ENCODE data around the gene CIB2. TPM values are rescaled to one million over a fixed set of nuclear protein-coding genes. Genes with fewer than 3 reads are reported as not detected.

Gene CIB2
- total RNA-seq, 1 experiment from 2014 or later, result 6.7 TPM

GRCh38 chr15:78107471-78107870 lies 23.8 kb downstream of the CIB2 start:
- no peak for DNase-seq (ENCODE audit: low read depth)

GRCh38 chr15:78105476-78106241 lies 25.6 kb downstream of the CIB2 start:
- no peak for DNase-seq (ENCODE audit: low read depth)

GRCh38 chr15:78104566-78105475 lies 26.4 kb downstream of the CIB2 start:
- no peak for DNase-seq (ENCODE audit: low read depth)

GRCh38 chr15:78104119-78104479 lies 27.1 kb downstream of the CIB2 start:
- no peak for DNase-seq (ENCODE audit: low read depth)

GRCh38 chr15:78103406-78104118 lies 27.7 kb downstream of the CIB2 start:
- DNase-seq (ENCODE audit: low read depth), result no peak

- DNase-seq (ENCODE audit: low read depth), result no peak
Observed at GRCh38 chr15:78102741-78103140, 28.5 kb downstream of the CIB2 start.

- DNase-seq (ENCODE audit: low read depth), result no peak
Observed at GRCh38 chr15:78102211-78102610, 29.0 kb downstream of the CIB2 start.

- DNase-seq (ENCODE audit: low read depth), result no peak
Observed at GRCh38 chr15:78101423-78102105, 29.7 kb downstream of the CIB2 start.

GRCh38 chr15:78100886-78101285 lies 30.4 kb downstream of the CIB2 start:
- DNase-seq (ENCODE audit: low read depth), result no peak

GRCh38 chr15:78098131-78098755 lies 33.0 kb downstream of the CIB2 start:
- no peak for DNase-seq (ENCODE audit: low read depth)

- DNase-seq (ENCODE audit: low read depth), result no peak
Observed at GRCh38 chr15:78097667-78098066, 33.6 kb downstream of the CIB2 start.

- peak; percentile 56 for DNase-seq (ENCODE audit: low read depth)
Observed at GRCh38 chr15:78093242-78094020, 37.8 kb downstream of the CIB2 start.

- DNase-seq (ENCODE audit: low read depth), result no peak
Observed at GRCh38 chr15:78092261-78093041, 38.8 kb downstream of the CIB2 start, which contains the start of gene SH2D7. Gene SH2D7 (plus strand): TSS chr15:78092561. CDS start chr15:78092585, 24 bp downstream.

- DNase-seq (ENCODE audit: low read depth), result no peak
Observed at GRCh38 chr15:78090422-78091063, 40.7 kb downstream of the CIB2 start.

GRCh38 chr15:78088773-78089080 lies 42.5 kb downstream of the CIB2 start:
- no peak for DNase-seq (ENCODE audit: low read depth)

- no peak for DNase-seq (ENCODE audit: low read depth)
Observed at GRCh38 chr15:78087951-78088772, 43.1 kb downstream of the CIB2 start.

GRCh38 chr15:78085928-78086327 lies 45.3 kb downstream of the CIB2 start:
- DNase-seq (ENCODE audit: low read depth), result no peak

- DNase-seq (ENCODE audit: low read depth), result no peak
Observed at GRCh38 chr15:78084449-78084750, 46.8 kb downstream of the CIB2 start.

Data from Daoy (cell line).